Lung (tissue), 12 donors: Measurements from ENCODE around the gene CENPE. TPM values are rescaled to one million over a fixed set of nuclear protein-coding genes. Genes with fewer than 3 reads are reported as not detected.

Experiments
- ATAC-seq: fragments of 200-7000 bp; cut with Tn5 transposase; one replicate; pipeline ENCODE4 v1.9.1; 2020; ENCODE audit warnings: moderate number of reproducible peaks; ENCODE audit not compliant: insufficient read depth, low FRiP score
- DNase-seq, 3 donors: peaks; one replicate each; pipeline ENCODE4 v3.0.0-alpha.2; 2013 to 2017
- H3K27ac ChIP-seq, 2 donors: one replicate each; pipeline ENCODE4 v1.5.1; 2013; ENCODE audit warnings: mild to moderate bottlenecking in 2 of 2, moderate library complexity in 2 of 2, control low read depth in 1 of 2, inconsistent platforms in 1 of 2, low read depth in 1 of 2, low read length in 1 of 2
- H3K27me3 ChIP-seq, 3 donors: one replicate each; pipeline ENCODE4 v1.5.1; 2013; ENCODE audit warnings: low read length in 2 of 3; ENCODE audit not compliant: control insufficient read depth in 3 of 3, insufficient read depth in 3 of 3
- H3K36me3 ChIP-seq, 4 donors: one replicate each; pipeline ENCODE4 v1.5.1; 2013; ENCODE audit warnings: low read length in 4 of 4, mild to moderate bottlenecking in 1 of 4, moderate library complexity in 1 of 4; ENCODE audit not compliant: control insufficient read depth in 4 of 4, insufficient read depth in 4 of 4
- H3K4me1 ChIP-seq, 5 donors: one replicate each; pipeline ENCODE4 v1.5.1; 2013; ENCODE audit warnings: low read length in 5 of 5, mild to moderate bottlenecking in 2 of 5, moderate library complexity in 1 of 5; ENCODE audit not compliant: control insufficient read depth in 5 of 5, insufficient read depth in 5 of 5
- H3K4me3 ChIP-seq: one replicate; pipeline ENCODE4 v1.5.1; 2013; ENCODE audit warnings: mild to moderate bottlenecking, control low read depth, moderate library complexity
- H3K9ac ChIP-seq, 2 donors: one replicate each; pipeline ENCODE4 v1.5.1; 2013; ENCODE audit warnings: low read length in 2 of 2, control low read depth in 1 of 2; ENCODE audit not compliant: insufficient read depth in 1 of 2
- H3K9me3 ChIP-seq, 4 donors: one replicate each; pipeline ENCODE4 v1.5.1; 2013; ENCODE audit warnings: low read length in 3 of 4, mild to moderate bottlenecking in 1 of 4, moderate library complexity in 1 of 4; ENCODE audit not compliant: control insufficient read depth in 4 of 4, insufficient read depth in 3 of 4
- WGBS, 2 donors: extraction: QIAGEN DNeasy Blood & Tissue Kit; methylation state at CpG; one replicate each; pipeline ENCODE4 v1.1.7; 2013; 5-methylcytosine and 5-hydroxymethylcytosine counted together
- polyA plus RNA-seq, 2 donors: library from polyadenylated mRNA; stranded (reverse); fragments of 200-250 nt; gene quantifications; one replicate each; pipeline ENCODE4 v1.2.1, GENCODE V29; 2013
- total RNA-seq, 2 donors: library from RNA; depleted of rRNA in 1 of 2; stranded (reverse); fragments of >200 nt in 1 of 2; gene quantifications; one replicate each; pipeline ENCODE4 v1.2.1, GENCODE V29; 2014 to 2021
- TF ChIP-seq, protein P1 (sequence below): IDR thresholded peaks from 2 replicates; pipeline ENCODE4 v1.5.1; 2012; ENCODE audit warnings: mild to moderate bottlenecking; ENCODE audit errors: control extremely low read depth, extremely low read depth
- donor health status: control.
- donor health status: control.
- donor health status: Bipolar disorder and iron deficiency.
- donor health status: healthy.
- donor health status: DM: yes; HTN: yes; CAD: no.

CENPE gene
- total and polyA plus RNA-seq, 4 donors = 0.28 to 6.5 (median 0.85) TPM

DNA sequence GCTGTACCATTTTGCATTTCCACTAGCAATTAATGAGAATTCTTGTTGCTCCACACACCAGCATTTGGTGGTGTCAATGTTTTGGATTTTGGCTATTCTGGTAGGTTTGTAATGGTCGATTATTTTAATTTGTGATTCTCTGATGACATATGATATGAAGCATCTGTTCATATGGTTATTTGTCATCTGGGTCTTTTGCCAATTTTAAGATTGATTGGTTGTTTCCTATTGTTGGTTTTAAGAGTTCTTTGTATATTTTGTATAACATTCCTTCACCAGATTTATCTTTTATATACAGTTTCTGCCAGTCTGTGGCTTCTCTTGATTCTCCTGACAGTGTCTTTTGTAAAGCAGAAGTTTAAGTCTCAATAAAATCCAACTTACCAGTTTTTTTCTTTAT lies 80.0 kb downstream of the CENPE start:
- no peaks in the 10 kb centered on the region for H3K27me3 ChIP-seq
- no peak overlapping the region for H3K27ac ChIP-seq
- H3K9ac ChIP-seq = no peak overlapping the region
- no peak overlapping the region for H3K4me3 ChIP-seq
- no peaks in the 10 kb centered on the region for H3K9me3 ChIP-seq
- DNase-seq = no peak
- H3K36me3 ChIP-seq = peaks cover 0 to 2% (median 0%) of the 10 kb centered on the region in 4 donors
- 71 to 89% methylated on average over 1 of the region's 1 CpG for WGBS, 2 donors
- ATAC-seq = no peak
- H3K4me1 ChIP-seq = no peaks in the 10 kb centered on the region
- TF ChIP-seq, protein P1, sequence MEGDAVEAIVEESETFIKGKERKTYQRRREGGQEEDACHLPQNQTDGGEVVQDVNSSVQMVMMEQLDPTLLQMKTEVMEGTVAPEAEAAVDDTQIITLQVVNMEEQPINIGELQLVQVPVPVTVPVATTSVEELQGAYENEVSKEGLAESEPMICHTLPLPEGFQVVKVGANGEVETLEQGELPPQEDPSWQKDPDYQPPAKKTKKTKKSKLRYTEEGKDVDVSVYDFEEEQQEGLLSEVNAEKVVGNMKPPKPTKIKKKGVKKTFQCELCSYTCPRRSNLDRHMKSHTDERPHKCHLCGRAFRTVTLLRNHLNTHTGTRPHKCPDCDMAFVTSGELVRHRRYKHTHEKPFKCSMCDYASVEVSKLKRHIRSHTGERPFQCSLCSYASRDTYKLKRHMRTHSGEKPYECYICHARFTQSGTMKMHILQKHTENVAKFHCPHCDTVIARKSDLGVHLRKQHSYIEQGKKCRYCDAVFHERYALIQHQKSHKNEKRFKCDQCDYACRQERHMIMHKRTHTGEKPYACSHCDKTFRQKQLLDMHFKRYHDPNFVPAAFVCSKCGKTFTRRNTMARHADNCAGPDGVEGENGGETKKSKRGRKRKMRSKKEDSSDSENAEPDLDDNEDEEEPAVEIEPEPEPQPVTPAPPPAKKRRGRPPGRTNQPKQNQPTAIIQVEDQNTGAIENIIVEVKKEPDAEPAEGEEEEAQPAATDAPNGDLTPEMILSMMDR = no peak

DNA sequence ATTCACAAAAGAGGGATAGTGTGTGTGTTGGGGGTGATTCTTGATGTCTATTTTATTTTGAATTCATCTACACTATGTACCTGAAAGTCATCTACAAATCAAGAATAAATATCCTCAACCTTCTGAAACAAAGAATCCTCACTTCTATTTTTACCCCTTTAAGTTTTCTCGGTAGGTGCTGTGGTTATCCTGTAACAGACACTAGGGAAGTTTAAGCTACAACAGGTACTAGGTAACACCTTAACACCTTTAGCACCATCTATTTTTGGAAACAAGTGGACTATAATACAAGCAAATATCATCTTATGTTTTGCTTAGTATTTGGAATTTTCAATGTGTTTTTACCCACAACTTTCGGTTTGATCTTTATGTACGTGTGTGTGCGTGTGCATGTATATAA lies 86.5 kb downstream of the CENPE start:
- Histone ChIP-seq H3K4me3 (no peak overlapping the region), H3K9me3 (no peaks in the 10 kb centered on the region), H3K36me3 (peaks cover 0 to 10% (median 3%) of the 10 kb centered on the region in 4 donors), H3K27me3 (no peaks in the 10 kb centered on the region), H3K9ac (no peak overlapping the region), H3K27ac (no peak overlapping the region), H3K4me1 (no peaks in the 10 kb centered on the region)
- DNase-seq = no peak
- ATAC-seq = no peak
- TF ChIP-seq, protein P1 = no peak
- WGBS, 2 donors = 72 to 86% methylated on average over 4 of the region's 4 CpGs

DNA sequence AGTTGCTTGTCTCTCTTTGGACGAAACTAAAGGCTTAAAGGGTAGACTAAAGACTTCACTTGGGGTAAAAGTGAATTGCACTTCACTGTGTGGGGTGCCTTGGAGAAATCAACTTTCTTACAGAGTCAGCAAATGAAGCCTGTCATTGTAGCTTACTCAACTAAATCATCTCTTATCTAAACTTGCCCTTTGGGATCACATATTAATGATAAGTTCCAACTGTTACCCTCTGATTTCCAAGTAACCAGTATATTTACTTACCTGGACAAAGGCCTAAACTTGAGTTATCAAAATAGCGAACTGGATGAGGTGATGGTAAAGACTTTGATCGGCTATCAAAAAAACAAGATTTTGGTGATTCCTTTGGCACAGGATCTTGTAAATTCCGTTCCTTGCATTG lies 89.6 kb downstream of the CENPE start:
- Histone ChIP-seq H3K4me1 (no peaks in the 10 kb centered on the region), H3K27me3 (no peaks in the 10 kb centered on the region), H3K36me3 (peaks cover 0 to 10% (median 3%) of the 10 kb centered on the region in 4 donors), H3K9me3 (peaks cover 0 to 1% (median 0%) of the 10 kb centered on the region in 4 donors), H3K4me3 (no peak overlapping the region), H3K9ac (no peak overlapping the region), H3K27ac (no peak overlapping the region)
- WGBS, 2 donors = 89 to 95% methylated on average over 4 of the region's 4 CpGs
- no peak for DNase-seq
- no peak for ATAC-seq
- TF ChIP-seq, protein P1 = no peak

DNA sequence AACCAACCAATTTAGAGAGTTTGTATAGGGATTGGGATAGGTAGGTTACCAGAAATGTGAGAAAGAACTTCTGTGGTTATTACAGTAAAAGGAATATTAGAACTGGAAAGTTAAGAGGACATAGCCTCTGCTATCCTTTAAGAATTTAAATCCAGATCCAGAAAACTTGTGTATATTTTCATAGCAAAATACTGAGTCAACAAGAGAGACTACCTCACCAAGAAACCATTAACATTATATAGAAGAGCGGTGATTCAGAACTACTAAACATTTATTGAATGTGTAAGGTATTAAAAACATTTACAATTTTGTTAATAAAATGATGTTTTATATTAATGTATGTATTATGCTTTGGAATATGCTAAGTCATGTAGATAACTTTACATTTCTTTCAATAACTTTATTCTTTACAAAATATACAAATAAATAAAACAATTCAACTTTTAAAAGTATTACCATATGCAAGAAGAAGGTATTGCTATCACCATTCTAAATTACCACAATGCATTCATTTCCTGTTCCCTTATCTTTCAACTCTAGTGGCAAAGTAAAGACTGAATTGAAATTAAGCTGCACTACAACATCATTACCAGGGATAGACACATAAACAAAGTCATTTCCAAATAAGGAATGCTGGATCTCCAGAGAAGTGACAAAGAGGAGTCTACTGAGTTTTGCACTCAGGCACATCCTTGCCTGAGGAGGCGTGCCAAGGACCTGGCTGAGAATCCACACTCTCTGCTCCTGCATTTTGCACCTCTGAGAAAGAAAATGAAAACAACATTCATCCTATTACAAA lies 92.4 kb downstream of the CENPE start:
- no peak overlapping the region for H3K27ac ChIP-seq
- WGBS, 2 donors = 94 to 97% methylated on average over 2 of the region's 2 CpGs
- TF ChIP-seq, protein P1 = no peak
- no peak for ATAC-seq
- no peak overlapping the region for H3K4me3 ChIP-seq
- H3K4me1 ChIP-seq = no peaks in the 10 kb centered on the region
- no peak overlapping the region for H3K9ac ChIP-seq
- H3K27me3 ChIP-seq = no peaks in the 10 kb centered on the region
- peaks cover 0 to 10% (median 3%) of the 10 kb centered on the region in 4 donors for H3K36me3 ChIP-seq
- H3K9me3 ChIP-seq = peaks cover 0 to 1% (median 0%) of the 10 kb centered on the region in 4 donors
- no peak for DNase-seq
